ENCODE measurements around the gene BNIP2. TPM values are rescaled to one million over a fixed set of nuclear protein-coding genes. Genes with fewer than 3 reads are reported as not detected.
A peak's percentile ranks its signal among the peaks of the same experiment; 100 is the strongest.

Gene BNIP2
- total and polyA plus RNA-seq, 2 of the 13 experiments (the other 11 are each of a cell fraction or from before 2014, with no cell fraction given) = 17.4 to 57.6 TPM

DNA sequence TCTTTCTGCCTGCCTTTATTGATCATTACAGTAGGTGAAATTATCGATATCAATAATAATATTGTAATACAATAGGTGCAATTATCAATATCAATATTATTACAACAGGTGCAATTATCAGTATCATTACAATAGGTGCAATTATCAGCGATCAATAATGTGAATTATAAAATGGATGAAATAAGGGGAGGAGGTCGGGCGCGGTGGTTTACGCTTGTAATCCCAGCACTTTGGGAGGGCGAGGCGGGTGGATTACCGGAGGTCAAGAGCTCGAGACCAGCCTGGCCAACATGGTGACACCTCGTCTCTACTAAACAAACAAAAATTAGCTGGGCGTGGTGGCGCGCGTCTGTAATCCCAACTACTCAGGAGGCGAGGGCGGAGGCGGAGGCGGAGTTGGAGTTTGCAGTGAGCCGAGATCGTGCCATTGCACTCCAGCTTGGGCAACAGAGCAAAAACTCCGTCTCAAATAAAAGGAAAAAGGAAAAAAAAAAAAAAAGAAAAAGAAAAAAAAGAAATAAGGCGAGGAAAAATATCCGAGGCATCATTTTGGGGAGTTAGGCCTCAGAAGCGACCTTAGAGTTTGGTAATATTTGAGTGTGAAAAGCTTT is 611 bp upstream of the BNIP2 start:
- Histone ChIP-seq H3K27me3 (ENCODE audit: control insufficient read depth in 1 of 2, insufficient read depth in 2 of 2, low read length in 2 of 2) (no peaks in the 10 kb centered on the region; a peak in 2 of 5 replicates), H2AFZ (ENCODE audit: low read length) (peak overlapping the region; percentile 8), H3K4me1 (ENCODE audit: insufficient read depth, low read length) (peaks cover 48% of the 10 kb centered on the region), H3K4me2 (ENCODE audit: low read depth, low read length) (peak overlapping the region; percentile 93), H3K9ac (ENCODE audit: insufficient read depth, low read depth, low read length) (peak overlapping the region; percentile 56), H4K20me1 (ENCODE audit: insufficient read depth, low read length) (peaks cover 31% of the 10 kb centered on the region), H3K9me3 (ENCODE audit: low read length) (no peaks in the 10 kb centered on the region), H3K4me3 (replicated peaks in 1 of 3; ENCODE audit: insufficient read depth in 1 of 3, low read depth in 2 of 3, low read length in 3 of 3) (peak overlapping the region; percentile 79 to 98 (median 94)), H3K79me2 (ENCODE audit: insufficient read depth, low read length) (peaks cover 39% of the 10 kb centered on the region), H3K27ac (ENCODE audit: extremely low read length, insufficient read depth, low read length) (peak overlapping the region; percentile 98), H3K36me3 (replicated peaks in 1 of 2; ENCODE audit: control insufficient read depth in 1 of 2, insufficient read depth in 2 of 2, low read length in 2 of 2) (peaks cover 2 to 7% of the 10 kb centered on the region in 2 experiments; a peak in 3 of 5 replicates)
- FAIRE-seq (no peak), ATAC-seq (peak; percentile 52), DNase-seq (ENCODE audit: low spot score) (peak; percentile 57)
- in situ Hi-C loops (cut with HindIII; ENCODE audit: extremely low pct_ligation_motif_present, low pct_unique_long_range_greater_than_20kb) (loop anchor here (25.0 kb wide), 1 partner anchor 773 kb away; no protein-coding TSS in a partner anchor), intact Hi-C loops (cut with micrococcal nuclease; ENCODE audit: unreplicated experiment) (loop anchor here (2.0 kb wide), 2 partner anchors 637 to 789 kb away; partner anchors contain the start of gene ICE2)
- WGBS (ENCODE audit: low lambda C conversion rate) = 1% methylated on average over 25 of the region's 25 CpGs
- TF ChIP-seq TBX3 (IDR thresholded peaks at IDR 0.05; ENCODE audit: borderline replicate concordance) (peak; percentile 59; the same call in 1 of the 2 replicates), ZNF562 (CRISPR knock-in tag; IDR thresholded peaks at IDR 0.05; ENCODE audit: borderline replicate concordance) (no peak), ZNF644 (CRISPR knock-in tag; IDR thresholded peaks at IDR 0.05; ENCODE audit: low read depth) (peak; percentile 40; the same call in 1 of the 2 replicates), MIER3 (CRISPR knock-in tag; IDR thresholded peaks at IDR 0.05; ENCODE audit: borderline replicate concordance) (0 out of 2 replicates have a peak, but pooled peaks have one; percentile 5), GTF3A (CRISPR knock-in tag; conservative IDR thresholded peaks at IDR 0.05) (no peak), MED13 (CRISPR knock-in tag; IDR thresholded peaks at IDR 0.05) (no peak), SOX5 (CRISPR knock-in tag; IDR thresholded peaks at IDR 0.05; ENCODE audit: borderline replicate concordance) (0 out of 2 replicates have a peak, but pooled peaks have one; percentile 0), CREM (IDR thresholded peaks at IDR 0.05) (peak; percentile 8; the same call in 1 of the 2 replicates), CREM (CRISPR knock-in tag; IDR thresholded peaks at IDR 0.05) (no peak), CHD4 (IDR thresholded peaks at IDR 0.05; ENCODE audit: borderline replicate concordance, low read length) (0 out of 2 replicates have a peak, but pooled peaks have one; percentile 44), ZNF441 (CRISPR knock-in tag; IDR thresholded peaks at IDR 0.05; ENCODE audit: borderline replicate concordance) (peak; percentile 54; the same call in 1 of the 2 replicates), FOXA1 (IDR thresholded peaks at IDR 0.05) (no peak), FOXA1 (CRISPR knock-in tag; IDR thresholded peaks at IDR 0.05) (peak; percentile 14; the same call in 1 of the 2 replicates), SIX1 (CRISPR knock-in tag; IDR thresholded peaks at IDR 0.05; ENCODE audit: borderline replicate concordance) (0 out of 2 replicates have a peak, but pooled peaks have one; percentile 3), FOSL2 (CRISPR knock-in tag; IDR thresholded peaks at IDR 0.05) (no peak), KLF12 (CRISPR knock-in tag; IDR thresholded peaks at IDR 0.05; ENCODE audit: borderline replicate concordance) (0 out of 2 replicates have a peak, but pooled peaks have one; percentile 5), SP5 (CRISPR knock-in tag; IDR thresholded peaks at IDR 0.05; ENCODE audit: borderline replicate concordance, low read depth) (peak; percentile 38; the same call in 1 of the 2 replicates), ZBTB20 (CRISPR knock-in tag; IDR thresholded peaks at IDR 0.05; ENCODE audit: borderline replicate concordance, low read depth) (0 out of 2 replicates have a peak, but pooled peaks have one; percentile 16), MAFG (CRISPR knock-in tag; IDR thresholded peaks at IDR 0.05) (no peak), ADNP (CRISPR knock-in tag; IDR thresholded peaks at IDR 0.05) (no peak)
- TF ChIP-seq, protein P1, sequence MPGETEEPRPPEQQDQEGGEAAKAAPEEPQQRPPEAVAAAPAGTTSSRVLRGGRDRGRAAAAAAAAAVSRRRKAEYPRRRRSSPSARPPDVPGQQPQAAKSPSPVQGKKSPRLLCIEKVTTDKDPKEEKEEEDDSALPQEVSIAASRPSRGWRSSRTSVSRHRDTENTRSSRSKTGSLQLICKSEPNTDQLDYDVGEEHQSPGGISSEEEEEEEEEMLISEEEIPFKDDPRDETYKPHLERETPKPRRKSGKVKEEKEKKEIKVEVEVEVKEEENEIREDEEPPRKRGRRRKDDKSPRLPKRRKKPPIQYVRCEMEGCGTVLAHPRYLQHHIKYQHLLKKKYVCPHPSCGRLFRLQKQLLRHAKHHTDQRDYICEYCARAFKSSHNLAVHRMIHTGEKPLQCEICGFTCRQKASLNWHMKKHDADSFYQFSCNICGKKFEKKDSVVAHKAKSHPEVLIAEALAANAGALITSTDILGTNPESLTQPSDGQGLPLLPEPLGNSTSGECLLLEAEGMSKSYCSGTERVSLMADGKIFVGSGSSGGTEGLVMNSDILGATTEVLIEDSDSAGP (CRISPR knock-in tag; IDR thresholded peaks at IDR 0.05; ENCODE audit: borderline replicate concordance) = no peak
- BruUV-seq (replicated peaks) = TSS peak; percentile 72
- CTCF ChIA-PET (ENCODE audit: low intra/inter-chr PET ratio, low total read pairs) = no interaction called here
- POLR2A ChIA-PET = interaction anchor here (1.2 to 2.5 kb wide), 5 partner anchors 8 to 95 kb away, joined by 3 to 17 read pairs (median 7); partner anchors contain the start of gene GTF2A2
